GM20431 (cell line): Measurements from ENCODE around the gene UQCC5.

Source experiments
- in situ Hi-C: fragments of 300-500 bp; cut with MseI, MboI; formaldehyde crosslinking; loops from one replicate; pipeline ENCODE4 v1.15.0; 2020; ENCODE audit warnings: low sequenced_read_pairs; ENCODE audit not compliant: unreplicated experiment

The UQCC5 gene

GRCh38 chr3:52503788-52504424, 32.5 kb upstream of the UQCC5 start:
- in situ Hi-C loops = no loop called here

- in situ Hi-C loops = no loop called here
These were observed 31.4 kb upstream of the UQCC5 start for GRCh38 chr3:52504977-52505376.

GRCh38 chr3:52506266-52506966, 30.0 kb upstream of the UQCC5 start:
- in situ Hi-C loops = no loop called here

- in situ Hi-C loops = no loop called here
These were observed 29.0 kb upstream of the UQCC5 start for GRCh38 chr3:52507359-52507758.

- in situ Hi-C loops = no loop called here
These were observed 26.6 kb upstream of the UQCC5 start for GRCh38 chr3:52509753-52510328.

GRCh38 chr3:52511509-52511908, 24.9 kb upstream of the UQCC5 start:
- in situ Hi-C loops = no loop called here

GRCh38 chr3:52512105-52512504, 24.3 kb upstream of the UQCC5 start:
- in situ Hi-C loops = no loop called here

- in situ Hi-C loops = no loop called here
These were observed 23.7 kb upstream of the UQCC5 start for GRCh38 chr3:52512727-52513126.

GRCh38 chr3:52513281-52513680, 23.1 kb upstream of the UQCC5 start:
- in situ Hi-C loops = no loop called here

- in situ Hi-C loops = no loop called here
These were observed 21.8 kb upstream of the UQCC5 start for GRCh38 chr3:52514576-52514975.

GRCh38 chr3:52515192-52515591, 21.2 kb upstream of the UQCC5 start:
- in situ Hi-C loops = no loop called here

- in situ Hi-C loops = no loop called here
These were observed 19.8 kb upstream of the UQCC5 start for GRCh38 chr3:52516509-52517195.

GRCh38 chr3:52517796-52518722, 18.3 kb upstream of the UQCC5 start:
- in situ Hi-C loops = no loop called here

GRCh38 chr3:52518723-52519444, 17.5 kb upstream of the UQCC5 start:
- in situ Hi-C loops = no loop called here

- in situ Hi-C loops = no loop called here
These were observed 16.8 kb upstream of the UQCC5 start for GRCh38 chr3:52519445-52520140.

- in situ Hi-C loops = no loop called here
These were observed 16.2 kb upstream of the UQCC5 start for GRCh38 chr3:52520141-52520667.

- in situ Hi-C loops = no loop called here
These were observed 15.5 kb upstream of the UQCC5 start for GRCh38 chr3:52520716-52521487.

- in situ Hi-C loops = no loop called here
These were observed 14.9 kb upstream of the UQCC5 start for GRCh38 chr3:52521488-52521824.
